Peyer's patch (tissue), 4 donors: ENCODE measurements around the gene B9D1. TPM values are rescaled to one million over a fixed set of nuclear protein-coding genes. Genes with fewer than 3 reads are reported as not detected.

Experiments used
- DNase-seq, 3 donors: peaks; one replicate each; pipeline ENCODE4 v3.0.0-alpha.2; 2017 to 2019
- H3K27ac ChIP-seq, 4 donors: fragments of 200-600 bp; sonication (generic); one replicate each; pipeline ENCODE4 v1.5.1; 2016 to 2019
- H3K27me3 ChIP-seq, 2 donors: fragments of 200-600 bp; sonication (generic); one replicate each; pipeline ENCODE4 v1.5.1; 2019
- H3K36me3 ChIP-seq, 3 donors: fragments of 200-600 bp; sonication (generic); one replicate each; pipeline ENCODE4 v1.5.1; 2016 to 2019
- H3K4me1 ChIP-seq, 4 donors: fragments of 200-600 bp; sonication (generic); one replicate each; pipeline ENCODE4 v1.5.1; 2016 to 2019
- H3K4me3 ChIP-seq, 4 donors: fragments of 200-600 bp; sonication (generic); 1 replicate in 3 of 4; 2 replicates in 1 of 4; pipeline ENCODE4 v1.5.1; 2016 to 2019; ENCODE audit warnings: mild to moderate bottlenecking in 1 of 4
- H3K9me3 ChIP-seq, 4 donors: fragments of 200-600 bp; sonication (generic); one replicate each; pipeline ENCODE4 v1.5.1; 2016 to 2019; ENCODE audit warnings: mild to moderate bottlenecking in 1 of 4
- POLR2A ChIP-seq, 2 donors: fragments of 450-650 bp; IDR thresholded peaks; one replicate each; pipeline ENCODE4 v1.5.1; 2017; ENCODE audit warnings: antibody characterized with exemption in 2 of 2, mild to moderate bottlenecking in 2 of 2, moderate library complexity in 2 of 2
- total RNA-seq, 4 donors: library from RNA; depleted of rRNA; stranded (reverse); fragments of >200 nt; gene quantifications; one replicate each; pipeline ENCODE4 v1.1.0, GENCODE V29; 2016
- TF ChIP-seq, protein P1 (sequence below), 6 experiments: fragments of 450-650 bp in 4 of 6; fragments of 200-600 bp in 2 of 6; sonication (generic) in 1 of 6; IDR thresholded peaks; one replicate each; pipeline ENCODE4 v1.5.1; 2017 to 2019; ENCODE audit warnings: antibody characterized with exemption in 6 of 6, mild to moderate bottlenecking in 3 of 6, moderate library complexity in 1 of 6

Gene B9D1
- total RNA-seq, 4 donors from 2014 or later: 4.5 to 15.7 (median 5.6) TPM; not detected in 1

DNA sequence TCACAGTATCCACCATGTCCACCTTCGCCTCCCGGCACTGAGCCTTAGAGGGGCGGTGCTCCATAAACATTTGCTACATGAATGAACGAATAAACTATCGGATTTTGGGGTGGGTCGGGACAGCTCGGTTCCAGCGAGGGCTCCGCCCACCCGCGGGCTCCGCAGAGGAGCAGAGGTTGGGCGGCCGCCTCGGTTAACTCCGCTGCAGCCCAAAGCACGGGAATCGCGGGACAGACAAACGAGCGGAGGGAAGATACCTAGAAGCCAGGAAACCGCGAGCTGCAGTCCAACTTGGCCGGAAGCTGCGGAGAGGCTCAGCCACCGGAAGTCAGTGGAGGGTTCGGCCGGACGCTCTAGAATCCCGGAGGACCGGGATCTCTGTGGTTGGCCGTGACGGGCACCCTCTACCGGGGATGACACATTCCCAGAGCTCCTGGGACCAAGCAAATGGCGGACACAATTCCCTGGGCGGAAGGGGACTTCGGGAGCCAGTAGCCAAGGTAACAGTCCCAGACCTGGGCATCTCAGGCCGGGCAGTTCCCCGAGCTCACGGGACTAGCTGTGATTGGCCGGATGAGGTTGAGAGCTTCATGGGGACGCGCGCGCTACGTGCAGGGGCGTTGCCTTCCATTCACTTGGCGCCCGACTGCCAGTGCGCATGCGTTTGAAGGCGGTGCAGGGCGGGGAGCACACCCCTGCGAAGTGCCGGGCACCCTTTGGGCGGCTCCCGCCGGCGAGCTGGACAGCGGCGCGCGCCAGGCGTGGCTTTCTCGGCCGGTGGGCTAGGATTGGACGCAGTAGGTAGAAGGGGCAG lies 15.3 kb upstream of the B9D1 start:
- H3K9me3 ChIP-seq: no peaks in the 10 kb centered on the region
- peak overlapping the region; percentile 88 to 97 (median 92) for H3K27ac ChIP-seq
- peaks cover 0 to 34% (median 0%) of the 10 kb centered on the region in 3 donors for H3K36me3 ChIP-seq
- TF ChIP-seq, protein P1, sequence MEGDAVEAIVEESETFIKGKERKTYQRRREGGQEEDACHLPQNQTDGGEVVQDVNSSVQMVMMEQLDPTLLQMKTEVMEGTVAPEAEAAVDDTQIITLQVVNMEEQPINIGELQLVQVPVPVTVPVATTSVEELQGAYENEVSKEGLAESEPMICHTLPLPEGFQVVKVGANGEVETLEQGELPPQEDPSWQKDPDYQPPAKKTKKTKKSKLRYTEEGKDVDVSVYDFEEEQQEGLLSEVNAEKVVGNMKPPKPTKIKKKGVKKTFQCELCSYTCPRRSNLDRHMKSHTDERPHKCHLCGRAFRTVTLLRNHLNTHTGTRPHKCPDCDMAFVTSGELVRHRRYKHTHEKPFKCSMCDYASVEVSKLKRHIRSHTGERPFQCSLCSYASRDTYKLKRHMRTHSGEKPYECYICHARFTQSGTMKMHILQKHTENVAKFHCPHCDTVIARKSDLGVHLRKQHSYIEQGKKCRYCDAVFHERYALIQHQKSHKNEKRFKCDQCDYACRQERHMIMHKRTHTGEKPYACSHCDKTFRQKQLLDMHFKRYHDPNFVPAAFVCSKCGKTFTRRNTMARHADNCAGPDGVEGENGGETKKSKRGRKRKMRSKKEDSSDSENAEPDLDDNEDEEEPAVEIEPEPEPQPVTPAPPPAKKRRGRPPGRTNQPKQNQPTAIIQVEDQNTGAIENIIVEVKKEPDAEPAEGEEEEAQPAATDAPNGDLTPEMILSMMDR (IDR thresholded peaks at IDR 0.05): no peak
- TF ChIP-seq POLR2A (IDR thresholded peaks at IDR 0.05): peak; percentile 60 to 65
- peaks cover 0 to 24% (median 5%) of the 10 kb centered on the region in 4 donors for H3K4me1 ChIP-seq
- H3K27me3 ChIP-seq: no peaks in the 10 kb centered on the region
- peak; percentile 94 to 99 (median 98) for DNase-seq
- peak overlapping the region; percentile 69 to 86 (median 78) for H3K4me3 ChIP-seq

DNA sequence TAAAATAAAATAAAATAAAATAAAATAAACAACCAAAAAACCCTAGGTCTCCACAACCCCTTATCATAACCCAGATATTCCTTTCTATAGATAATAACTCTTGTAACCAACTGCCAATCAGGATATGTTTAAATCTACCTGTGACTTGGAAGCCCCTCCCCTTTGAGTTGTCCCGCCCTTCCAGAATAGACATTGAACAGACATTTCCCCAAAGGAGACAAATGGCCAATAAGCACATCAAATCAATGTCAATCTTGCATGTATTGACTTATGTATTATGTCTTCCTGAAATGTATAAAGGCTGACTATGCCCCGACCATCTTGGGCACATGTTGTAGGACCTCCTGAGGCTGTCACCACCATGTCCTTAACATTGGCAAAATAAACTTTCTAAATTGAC lies 14.3 kb upstream of the B9D1 start:
- peaks cover 0 to 20% (median 7%) of the 10 kb centered on the region in 4 donors for H3K4me1 ChIP-seq
- H3K27ac ChIP-seq: peak overlapping the region in 3 of 4 donors; percentile 91 to 97 (median 94)
- peak in 1 of 3 donors; percentile 50 for DNase-seq
- TF ChIP-seq, protein P1 (IDR thresholded peaks at IDR 0.05): no peak
- TF ChIP-seq POLR2A (IDR thresholded peaks at IDR 0.05): peak in 1 of 2 donors; percentile 8
- peak overlapping the region in 3 of 4 donors; percentile 69 to 85 (median 70) for H3K4me3 ChIP-seq
- peaks cover 0 to 24% (median 0%) of the 10 kb centered on the region in 3 donors for H3K36me3 ChIP-seq
- no peaks in the 10 kb centered on the region for H3K9me3 ChIP-seq
- H3K27me3 ChIP-seq: no peaks in the 10 kb centered on the region

DNA sequence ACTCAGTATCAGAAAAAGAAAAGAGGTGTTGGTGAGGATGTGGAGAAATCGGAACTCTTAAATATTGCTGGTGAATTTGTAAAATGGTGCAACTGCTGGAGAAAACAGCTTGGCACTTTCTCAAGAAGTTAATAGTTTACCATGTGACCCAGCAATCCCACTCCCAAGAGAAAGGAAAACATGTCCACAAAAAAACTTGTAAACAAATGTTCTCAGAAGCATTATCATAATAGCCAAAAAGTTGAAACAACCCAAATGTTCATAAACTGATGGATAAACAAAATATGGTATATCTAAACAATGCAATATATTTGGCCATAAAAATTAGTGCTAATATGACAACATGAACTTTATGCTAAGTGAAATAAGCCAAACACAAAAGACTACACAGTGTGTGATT lies 13.2 kb upstream of the B9D1 start:
- no peak for DNase-seq
- H3K27ac ChIP-seq: no peak overlapping the region
- H3K9me3 ChIP-seq: no peaks in the 10 kb centered on the region
- H3K4me3 ChIP-seq: no peak overlapping the region
- TF ChIP-seq, protein P1 (IDR thresholded peaks at IDR 0.05): no peak
- no peak for TF ChIP-seq POLR2A (IDR thresholded peaks at IDR 0.05)
- no peaks in the 10 kb centered on the region for H3K27me3 ChIP-seq
- H3K4me1 ChIP-seq: peaks cover 0 to 20% (median 11%) of the 10 kb centered on the region in 4 donors
- H3K36me3 ChIP-seq: peaks cover 0 to 13% (median 0%) of the 10 kb centered on the region in 3 donors

DNA sequence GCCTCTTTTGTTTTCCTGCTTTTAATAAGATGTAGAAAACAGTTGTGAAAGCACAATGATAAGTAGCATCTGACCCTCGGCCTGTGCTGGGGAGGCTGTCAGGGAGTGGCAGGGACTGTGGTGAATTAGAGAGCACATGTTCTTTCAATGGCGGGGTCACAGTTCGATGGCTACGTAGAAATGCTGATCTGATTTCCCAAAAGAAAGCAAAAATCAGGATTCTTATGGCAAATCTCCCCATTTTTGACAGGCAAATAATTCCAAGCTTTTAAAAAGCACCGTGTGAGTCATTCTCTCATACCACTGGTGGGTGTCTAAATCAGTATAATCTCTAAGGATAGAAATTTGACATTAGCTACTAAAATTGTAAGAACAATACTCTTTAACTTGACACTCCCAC lies 11.6 kb upstream of the B9D1 start:
- peaks cover 0 to 24% (median 10%) of the 10 kb centered on the region in 4 donors for H3K4me1 ChIP-seq
- DNase-seq: peak in 1 of 3 donors; percentile 40
- no peak overlapping the region for H3K27ac ChIP-seq
- H3K36me3 ChIP-seq: no peaks in the 10 kb centered on the region
- no peaks in the 10 kb centered on the region for H3K9me3 ChIP-seq
- no peaks in the 10 kb centered on the region for H3K27me3 ChIP-seq
- TF ChIP-seq POLR2A (IDR thresholded peaks at IDR 0.05): no peak
- TF ChIP-seq, protein P1 (IDR thresholded peaks at IDR 0.05): no peak
- H3K4me3 ChIP-seq: no peak overlapping the region

DNA sequence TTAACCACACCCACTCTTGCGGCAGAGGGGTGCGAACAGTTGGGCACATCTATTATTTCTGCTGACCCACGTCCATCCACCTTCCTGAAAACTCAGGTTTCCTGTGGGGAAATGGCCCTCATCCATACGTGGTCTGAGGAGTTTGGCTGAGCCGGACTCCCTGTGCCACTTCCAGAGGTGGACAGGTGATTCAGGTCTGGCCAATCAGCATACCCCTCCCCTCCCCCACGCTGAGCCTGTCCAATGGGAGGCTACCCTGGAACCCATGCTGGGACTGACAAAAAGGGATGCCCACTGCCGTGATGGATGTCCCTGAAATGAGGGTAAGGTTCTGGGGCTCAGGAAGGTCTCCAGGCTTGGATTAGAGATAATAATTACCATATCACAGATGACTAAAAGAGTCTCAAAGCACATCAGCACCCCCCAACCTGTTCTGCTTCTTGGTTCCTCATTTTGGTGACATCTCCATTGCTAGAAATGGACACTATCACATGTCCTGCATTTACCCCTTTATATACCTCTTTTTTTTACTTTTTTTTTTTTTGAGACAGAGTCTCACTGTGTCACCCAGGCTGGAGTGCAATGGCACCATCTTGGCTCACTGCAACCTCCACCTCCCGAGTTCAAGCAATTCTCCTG lies 10.5 kb upstream of the B9D1 start:
- peaks cover 3 to 18% (median 7%) of the 10 kb centered on the region in 4 donors for H3K4me1 ChIP-seq
- H3K4me3 ChIP-seq: no peak overlapping the region
- no peaks in the 10 kb centered on the region for H3K27me3 ChIP-seq
- H3K9me3 ChIP-seq: no peaks in the 10 kb centered on the region
- peak in 1 of 3 donors; percentile 37 for DNase-seq
- H3K27ac ChIP-seq: no peak overlapping the region
- no peaks in the 10 kb centered on the region for H3K36me3 ChIP-seq
- no peak for TF ChIP-seq POLR2A (IDR thresholded peaks at IDR 0.05)
- TF ChIP-seq, protein P1 (IDR thresholded peaks at IDR 0.05): no peak
